LNCAP (cell line): ENCODE measurements around the gene ATP6V1D.

Experiments used
- TF ChIP-seq, protein P1 (sequence below): fragments of 450-650 bp; IDR thresholded peaks from 2 replicates; pipeline ENCODE4 v1.5.1; 2017; ENCODE audit warnings: mild to moderate bottlenecking

Gene ATP6V1D

DNA sequence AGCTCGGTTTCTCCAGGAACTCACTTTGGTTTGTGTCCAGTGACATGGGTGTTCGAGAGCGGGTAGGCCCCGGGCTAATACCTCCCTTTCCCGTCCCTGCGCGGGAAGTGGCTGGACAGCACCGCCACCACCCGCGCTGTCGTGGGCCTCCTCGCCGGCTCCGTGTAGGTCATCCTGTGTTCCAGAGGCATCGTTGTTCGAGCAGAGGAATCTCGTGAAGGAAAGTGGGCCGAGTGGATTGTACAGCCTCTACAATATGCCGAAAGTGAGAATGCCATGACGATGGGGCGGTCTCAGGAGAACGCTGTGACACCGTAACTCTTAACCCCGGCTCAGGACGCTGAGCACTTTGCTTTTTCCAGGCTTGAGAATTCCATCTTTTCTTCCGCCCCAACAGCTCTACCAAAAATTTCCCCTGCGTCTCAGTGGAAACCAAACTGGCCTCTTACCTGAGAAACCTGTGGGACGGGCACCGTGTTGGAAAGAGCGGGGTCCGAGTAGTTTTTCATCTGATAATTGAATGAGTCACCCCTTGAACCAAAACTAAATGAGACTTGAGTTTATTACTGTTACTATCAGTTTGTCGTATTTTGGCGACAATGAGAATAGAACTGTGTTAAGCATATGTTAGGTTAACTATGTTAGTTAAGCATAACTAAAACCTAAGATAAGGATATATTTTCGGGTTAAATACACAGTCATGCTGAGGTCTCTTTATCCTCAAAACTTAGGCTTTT, 1.0 kb upstream of the ATP6V1D start:
- TF ChIP-seq, protein P1, sequence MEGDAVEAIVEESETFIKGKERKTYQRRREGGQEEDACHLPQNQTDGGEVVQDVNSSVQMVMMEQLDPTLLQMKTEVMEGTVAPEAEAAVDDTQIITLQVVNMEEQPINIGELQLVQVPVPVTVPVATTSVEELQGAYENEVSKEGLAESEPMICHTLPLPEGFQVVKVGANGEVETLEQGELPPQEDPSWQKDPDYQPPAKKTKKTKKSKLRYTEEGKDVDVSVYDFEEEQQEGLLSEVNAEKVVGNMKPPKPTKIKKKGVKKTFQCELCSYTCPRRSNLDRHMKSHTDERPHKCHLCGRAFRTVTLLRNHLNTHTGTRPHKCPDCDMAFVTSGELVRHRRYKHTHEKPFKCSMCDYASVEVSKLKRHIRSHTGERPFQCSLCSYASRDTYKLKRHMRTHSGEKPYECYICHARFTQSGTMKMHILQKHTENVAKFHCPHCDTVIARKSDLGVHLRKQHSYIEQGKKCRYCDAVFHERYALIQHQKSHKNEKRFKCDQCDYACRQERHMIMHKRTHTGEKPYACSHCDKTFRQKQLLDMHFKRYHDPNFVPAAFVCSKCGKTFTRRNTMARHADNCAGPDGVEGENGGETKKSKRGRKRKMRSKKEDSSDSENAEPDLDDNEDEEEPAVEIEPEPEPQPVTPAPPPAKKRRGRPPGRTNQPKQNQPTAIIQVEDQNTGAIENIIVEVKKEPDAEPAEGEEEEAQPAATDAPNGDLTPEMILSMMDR = no peak

DNA sequence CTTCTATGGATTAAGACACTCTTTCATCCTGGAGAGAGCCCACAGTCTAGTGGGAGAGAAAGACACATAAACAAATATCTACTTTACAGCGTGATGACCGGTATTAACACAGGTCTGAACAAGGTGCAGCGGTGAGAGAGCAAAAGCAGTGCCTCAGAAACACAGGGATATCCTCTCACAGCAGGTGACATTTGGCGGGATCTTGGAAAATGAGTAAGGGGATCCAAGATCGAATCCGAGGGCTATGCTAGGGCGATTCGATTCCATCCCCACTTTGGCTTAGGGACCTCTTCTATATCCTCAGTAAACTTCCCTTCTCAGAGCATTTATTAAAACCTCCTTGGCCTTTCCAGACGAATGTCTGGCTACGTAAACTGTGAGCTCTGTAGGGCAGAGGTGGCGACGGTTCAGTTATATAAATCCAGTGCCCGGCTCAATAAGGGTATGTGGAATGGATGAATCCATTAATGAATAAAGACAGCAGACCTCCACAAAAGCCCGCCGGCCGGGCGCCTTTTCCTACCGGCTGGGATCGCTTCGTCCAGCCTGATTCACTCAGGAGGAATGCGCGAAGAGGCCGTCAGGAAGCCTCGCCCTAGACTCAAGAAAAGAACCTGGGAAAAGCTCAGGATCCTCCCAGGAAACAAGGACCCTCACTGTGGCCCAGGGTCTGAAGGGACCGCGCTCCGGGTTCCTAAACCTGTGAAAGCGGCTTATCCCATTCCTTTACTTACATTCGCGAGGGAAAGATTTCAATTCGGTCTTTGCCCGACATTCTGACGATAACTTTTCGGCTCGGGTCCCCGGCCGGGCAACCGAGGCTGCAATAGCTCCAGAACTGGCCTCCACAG, 455 bp downstream of the ATP6V1D start:
- TF ChIP-seq, protein P1 = no peak

DNA sequence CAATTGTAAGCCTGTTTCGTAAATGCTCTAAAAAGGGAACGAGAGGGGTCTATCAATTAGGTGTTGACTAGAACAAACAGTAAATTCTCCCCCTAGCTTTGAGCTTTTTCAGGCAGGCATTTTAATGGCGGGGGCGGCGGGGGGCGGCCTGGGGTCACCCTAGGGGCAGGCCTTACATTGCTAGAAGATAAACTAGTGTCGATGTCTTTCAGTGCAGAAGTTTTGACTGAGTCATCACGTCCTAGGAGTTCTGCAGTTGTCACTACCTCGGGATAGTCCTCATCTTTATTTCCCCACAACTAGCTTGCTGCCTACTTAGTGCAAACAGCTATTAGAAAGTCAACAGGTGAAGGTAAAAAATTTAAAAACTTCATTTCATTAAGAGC, 1.6 kb downstream of the ATP6V1D start:
- TF ChIP-seq, protein P1 = no peak

DNA sequence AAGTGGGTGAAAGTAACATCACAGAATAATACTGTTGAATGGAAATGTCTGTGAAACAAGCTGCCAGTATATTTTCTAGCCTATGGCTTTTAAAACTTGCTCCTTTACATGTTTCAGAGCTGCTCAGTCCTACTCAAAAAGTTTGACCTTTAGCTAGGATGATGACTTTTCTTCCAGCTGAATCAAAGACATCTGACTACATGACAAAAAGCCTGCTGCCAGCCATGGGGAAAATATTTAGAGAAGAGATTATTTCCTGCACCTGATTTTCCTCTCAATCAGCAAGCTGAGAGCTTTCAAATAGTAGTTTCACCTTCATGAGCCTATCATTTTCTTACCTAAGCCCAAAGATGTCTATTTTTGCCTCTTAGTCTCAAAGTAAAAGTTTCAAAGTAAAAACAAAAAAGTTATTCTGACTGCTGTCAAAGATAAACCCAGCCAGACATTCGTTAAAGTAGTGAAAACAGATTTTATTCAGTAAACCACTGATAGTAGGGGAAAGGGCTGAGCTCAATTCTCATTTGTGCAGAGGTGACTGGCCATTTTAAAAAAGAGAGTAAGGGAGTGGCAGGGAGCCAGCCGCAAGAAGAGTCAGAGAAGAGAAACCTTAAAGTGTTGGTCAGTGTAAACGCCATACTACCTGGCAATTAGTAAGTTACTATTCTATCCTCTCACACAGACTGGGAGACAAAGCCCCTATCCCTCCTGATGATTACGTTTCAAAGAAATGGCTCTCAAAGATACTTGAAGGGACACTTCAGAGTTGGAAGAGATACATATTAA, 2.2 kb downstream of the ATP6V1D start:
- TF ChIP-seq, protein P1 = no peak

DNA sequence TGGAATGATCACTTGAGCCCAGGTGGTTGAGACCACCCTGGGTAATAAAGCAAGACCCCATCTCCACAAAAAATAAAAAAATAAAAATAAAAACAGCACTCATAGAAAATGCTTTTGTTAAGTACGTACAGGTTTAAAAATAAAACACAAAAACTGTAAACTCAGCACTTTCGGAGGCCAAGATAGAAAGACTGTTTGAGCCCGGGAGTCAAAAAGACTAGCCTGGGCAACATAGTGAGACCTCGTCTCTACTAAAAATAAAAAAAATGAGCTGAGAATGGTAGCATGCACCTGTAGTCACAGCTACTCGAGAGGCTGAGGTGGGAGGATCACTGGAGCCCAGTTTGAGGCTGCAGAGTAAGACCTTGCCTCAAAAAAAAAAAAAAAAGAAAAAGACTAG, 7.5 kb downstream of the ATP6V1D start:
- TF ChIP-seq, protein P1 = no peak

DNA sequence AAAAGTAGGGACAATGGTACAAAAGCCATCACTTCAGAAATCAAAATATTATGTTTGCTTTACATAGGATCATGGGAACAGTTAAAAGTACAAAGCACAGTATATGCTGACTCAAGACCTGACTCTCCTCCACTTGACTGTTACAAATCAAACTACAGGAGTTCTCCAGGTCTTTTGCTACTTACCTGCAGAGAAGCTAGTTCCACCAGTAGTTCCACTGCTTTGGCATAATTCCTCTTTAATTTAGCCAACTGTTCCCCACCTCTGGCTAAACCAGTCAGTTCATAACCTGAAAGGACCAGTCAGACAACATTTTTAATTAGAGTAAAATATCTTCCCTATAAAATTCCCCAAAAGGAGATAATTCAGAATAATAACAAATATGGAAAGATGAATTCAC, 14.0 kb downstream of the ATP6V1D start:
- TF ChIP-seq, protein P1 = no peak

DNA sequence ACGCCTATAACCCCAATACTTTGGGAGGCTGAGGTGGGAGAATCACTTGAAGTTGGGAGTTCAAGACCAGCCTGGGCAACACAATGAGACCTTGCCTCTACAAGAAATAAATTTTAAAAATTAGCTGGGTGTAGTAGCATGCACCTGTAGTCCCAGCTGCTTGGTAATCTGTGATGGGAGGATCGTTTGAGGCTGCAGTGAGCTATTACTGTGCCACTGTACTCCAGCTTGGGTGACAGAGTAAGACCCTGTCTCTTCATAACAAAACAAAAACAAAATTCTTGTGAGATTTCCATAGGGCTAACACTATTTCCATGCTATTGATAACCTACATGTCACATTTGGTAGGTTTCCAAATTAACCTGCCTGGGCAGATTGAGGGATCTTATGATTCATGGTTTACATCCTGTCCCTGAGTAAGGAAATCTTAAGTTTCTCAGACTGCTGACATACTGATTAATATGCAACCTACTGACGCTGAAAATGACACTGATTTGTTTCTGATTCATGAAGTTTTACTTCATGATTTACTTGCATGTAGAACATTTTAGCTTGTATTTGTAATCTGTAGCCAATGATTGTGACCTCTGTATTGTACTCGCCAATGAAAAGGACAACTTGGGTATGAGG, 15.9 kb downstream of the ATP6V1D start:
- TF ChIP-seq, protein P1 = no peak
